ENCODE results near the gene RAPGEF2. TPM values are rescaled to one million over a fixed set of nuclear protein-coding genes. Genes with fewer than 3 reads are reported as not detected.
"Not testable (repeated sequence)": the region's sequence is repeated elsewhere in the genome, so short reads cannot be mapped to it uniquely, and the experiment has no call there.

The RAPGEF2 gene, protein sequence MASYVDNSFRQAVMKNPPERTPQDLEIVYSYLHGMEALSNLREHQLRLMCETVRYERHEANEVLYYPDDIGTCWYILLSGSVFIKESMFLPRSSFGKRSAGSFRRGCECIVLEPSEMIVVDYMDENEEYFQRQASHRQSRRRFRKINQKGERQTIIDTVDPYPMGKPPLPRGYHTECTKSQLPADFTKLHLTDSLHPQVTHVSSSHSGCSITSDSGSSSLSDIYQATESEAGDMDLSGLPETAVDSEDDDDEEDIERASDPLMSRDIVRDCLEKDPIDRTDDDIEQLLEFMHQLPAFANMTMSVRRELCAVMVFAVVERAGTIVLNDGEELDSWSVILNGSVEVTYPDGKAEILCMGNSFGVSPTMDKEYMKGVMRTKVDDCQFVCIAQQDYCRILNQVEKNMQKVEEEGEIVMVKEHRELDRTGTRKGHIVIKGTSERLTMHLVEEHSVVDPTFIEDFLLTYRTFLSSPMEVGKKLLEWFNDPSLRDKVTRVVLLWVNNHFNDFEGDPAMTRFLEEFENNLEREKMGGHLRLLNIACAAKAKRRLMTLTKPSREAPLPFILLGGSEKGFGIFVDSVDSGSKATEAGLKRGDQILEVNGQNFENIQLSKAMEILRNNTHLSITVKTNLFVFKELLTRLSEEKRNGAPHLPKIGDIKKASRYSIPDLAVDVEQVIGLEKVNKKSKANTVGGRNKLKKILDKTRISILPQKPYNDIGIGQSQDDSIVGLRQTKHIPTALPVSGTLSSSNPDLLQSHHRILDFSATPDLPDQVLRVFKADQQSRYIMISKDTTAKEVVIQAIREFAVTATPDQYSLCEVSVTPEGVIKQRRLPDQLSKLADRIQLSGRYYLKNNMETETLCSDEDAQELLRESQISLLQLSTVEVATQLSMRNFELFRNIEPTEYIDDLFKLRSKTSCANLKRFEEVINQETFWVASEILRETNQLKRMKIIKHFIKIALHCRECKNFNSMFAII (N-terminal part only)
- 57.9 TPM for total RNA-seq

DNA sequence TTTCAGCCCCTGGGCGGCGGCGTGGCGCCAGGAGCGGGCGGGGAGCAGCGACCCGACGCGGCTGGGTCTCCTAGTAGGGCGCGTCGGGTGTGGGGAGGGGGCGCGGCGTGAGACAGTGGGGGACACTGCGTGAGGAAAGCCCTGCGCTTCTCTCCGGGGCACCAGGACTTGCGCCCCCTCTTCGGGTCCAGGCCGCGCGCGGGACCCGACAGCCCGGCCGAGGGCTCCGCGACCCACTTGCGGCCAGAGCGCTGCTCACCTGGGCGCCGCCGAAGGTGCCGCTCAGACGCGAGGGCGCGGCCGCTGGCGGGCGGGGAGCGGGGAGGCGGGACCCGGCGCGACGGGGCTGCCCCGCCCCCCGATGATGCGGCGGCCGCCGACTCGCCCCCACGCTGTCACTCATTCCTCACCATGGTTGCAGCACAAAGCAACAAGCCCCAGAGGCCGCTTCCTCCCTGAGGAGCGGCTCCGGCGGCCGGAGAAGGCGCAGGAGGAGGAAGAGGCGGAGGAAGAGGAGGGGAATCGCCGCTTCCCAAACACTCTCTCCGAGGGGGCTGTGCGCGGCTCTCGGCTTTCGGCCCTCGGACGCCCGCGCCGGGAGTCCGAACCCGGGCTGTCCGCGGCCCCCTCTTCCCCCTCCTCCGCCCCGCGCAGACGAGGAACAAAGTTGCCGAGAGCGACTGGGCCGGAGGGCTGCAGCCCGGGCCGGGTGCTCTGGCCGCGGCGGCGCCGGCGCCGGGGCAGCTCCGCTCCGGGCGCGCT lies at the start of gene RAPGEF2:
Gene RAPGEF2, plus strand, starts transcription at position 458 of the 762 bp plus-strand sequence. CDS start 1,084 bp downstream, outside the sequence.
- peak within 1 kb of the TSS; percentile 83 for H3K4me3 ChIP-seq (ENCODE audit: low read length)
- peaks cover 32% of the 10 kb centered on the region for H3K4me1 ChIP-seq (ENCODE audit: insufficient read depth, low read length)
- H3K9me3 ChIP-seq (ENCODE audit: low read depth, low read length): no peaks in the 10 kb centered on the region

DNA sequence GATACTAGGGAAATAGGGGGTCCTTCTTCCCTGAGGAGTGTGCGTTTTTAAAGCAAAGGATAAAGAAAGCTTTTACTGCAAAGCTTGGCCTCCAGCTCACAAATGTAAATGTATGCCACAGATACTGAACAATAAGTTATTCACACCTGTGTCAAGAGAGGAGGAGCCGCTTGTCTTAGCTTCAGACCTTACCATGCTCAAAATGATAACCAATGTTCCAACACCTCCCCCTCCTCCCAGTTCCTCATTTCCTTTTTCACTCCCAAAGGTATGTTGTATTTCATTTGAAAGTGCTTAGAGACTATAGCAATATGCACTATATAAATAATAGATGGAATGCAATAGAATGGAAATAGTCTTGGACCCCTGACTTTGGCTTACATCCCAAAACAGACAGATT lies 47.0 kb upstream of the RAPGEF2 start:
- Histone ChIP-seq H3K4me3 (ENCODE audit: low read length) (no peak overlapping the region), H3K4me1 (ENCODE audit: insufficient read depth, low read length) (peaks cover 4% of the 10 kb centered on the region), H3K9me3 (ENCODE audit: low read depth, low read length) (no peaks in the 10 kb centered on the region), H3K27me3 (ENCODE audit: insufficient read depth, low read length) (no peaks in the 10 kb centered on the region)

More for the DNA sequence above, at the start of gene RAPGEF2:
- H3K27me3 ChIP-seq (ENCODE audit: insufficient read depth, low read length): peaks cover 4% of the 10 kb centered on the region

DNA sequence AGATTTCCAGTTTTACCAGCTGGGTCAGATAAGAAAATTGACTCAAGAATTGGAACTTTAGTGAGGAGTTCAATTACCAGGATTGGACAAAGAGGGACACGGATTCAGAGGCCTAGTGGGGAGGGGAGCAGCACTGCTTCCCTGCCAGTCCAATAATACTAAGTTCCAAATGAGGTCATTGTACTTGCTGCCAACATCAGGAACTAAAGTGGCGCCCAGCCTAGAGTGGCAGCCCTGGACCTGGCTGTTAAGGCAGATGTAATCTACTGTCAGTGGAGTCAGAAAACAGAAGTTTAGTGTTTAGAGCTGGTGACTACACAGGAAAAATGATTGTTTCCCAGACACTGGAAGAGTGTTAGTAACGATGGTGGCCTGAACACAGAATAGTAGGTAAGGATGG lies 42.7 kb upstream of the RAPGEF2 start:
- H3K4me3 ChIP-seq (ENCODE audit: low read length): no peak overlapping the region
- peaks cover 3% of the 10 kb centered on the region for H3K27me3 ChIP-seq (ENCODE audit: insufficient read depth, low read length)
- H3K9me3 ChIP-seq (ENCODE audit: low read depth, low read length): no peaks in the 10 kb centered on the region
- H3K4me1 ChIP-seq (ENCODE audit: insufficient read depth, low read length): no peaks in the 10 kb centered on the region

DNA sequence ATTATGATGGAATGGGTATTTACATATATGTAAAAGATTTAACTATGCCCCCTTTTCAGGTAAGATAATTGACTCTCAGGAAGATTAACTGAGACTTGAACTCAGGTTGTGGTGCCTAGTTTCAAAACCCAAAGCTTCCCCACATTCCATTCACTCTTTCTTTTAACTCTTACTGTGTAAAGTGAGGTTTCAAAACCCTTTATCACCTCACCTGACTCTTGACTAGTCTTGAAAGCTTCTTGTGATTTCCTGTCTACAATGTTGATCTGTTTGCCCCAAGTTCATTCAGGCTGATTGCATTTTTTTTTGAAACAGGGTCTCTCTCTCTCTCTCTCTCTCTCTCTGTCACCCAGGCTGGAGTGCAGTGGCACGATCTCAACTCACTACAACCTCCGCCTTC lies 40.5 kb upstream of the RAPGEF2 start:
- Histone ChIP-seq H3K9me3 (ENCODE audit: low read depth, low read length) (no peaks in the 10 kb centered on the region), H3K27me3 (ENCODE audit: insufficient read depth, low read length) (peaks cover 3% of the 10 kb centered on the region), H3K4me1 (ENCODE audit: insufficient read depth, low read length) (no peaks in the 10 kb centered on the region), H3K4me3 (ENCODE audit: low read length) (no peak overlapping the region)

DNA sequence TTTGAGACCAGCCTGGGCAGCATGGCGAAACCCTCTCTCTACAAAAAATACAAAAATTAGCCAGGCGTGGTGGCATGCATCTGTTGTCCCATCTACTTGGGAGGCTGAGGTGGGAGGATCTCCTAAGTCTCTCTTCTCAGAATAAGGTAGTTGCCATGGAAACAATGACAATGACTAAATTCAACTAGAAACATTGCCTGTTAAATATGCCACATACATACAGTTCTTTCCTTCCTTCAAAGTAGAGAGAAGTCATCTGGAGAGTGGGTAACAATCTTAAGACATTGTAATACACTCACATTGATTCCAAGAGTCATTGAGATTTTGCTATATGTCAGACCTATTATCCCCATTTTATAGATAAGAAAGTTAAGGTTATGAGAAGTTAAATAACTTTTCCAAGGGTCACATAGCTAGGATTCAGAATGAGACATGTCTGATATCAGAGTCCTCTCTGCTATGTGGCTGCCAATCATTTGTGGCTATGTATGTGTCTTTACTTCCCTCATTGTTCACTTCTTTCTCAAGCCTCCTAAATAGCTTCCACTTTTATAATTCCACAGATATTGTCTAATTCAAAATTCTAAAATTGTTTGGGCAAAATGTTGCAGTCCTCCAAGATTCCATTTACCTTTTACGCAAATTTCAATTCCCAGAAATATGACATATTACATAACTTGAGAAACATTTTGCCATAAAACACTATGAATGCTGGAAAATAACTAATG lies 37.2 kb upstream of the RAPGEF2 start:
- no peaks in the 10 kb centered on the region for H3K9me3 ChIP-seq (ENCODE audit: low read depth, low read length)
- no peaks in the 10 kb centered on the region for H3K4me1 ChIP-seq (ENCODE audit: insufficient read depth, low read length)
- peaks cover 3% of the 10 kb centered on the region for H3K27me3 ChIP-seq (ENCODE audit: insufficient read depth, low read length)
- H3K4me3 ChIP-seq (ENCODE audit: low read length): no peak overlapping the region

DNA sequence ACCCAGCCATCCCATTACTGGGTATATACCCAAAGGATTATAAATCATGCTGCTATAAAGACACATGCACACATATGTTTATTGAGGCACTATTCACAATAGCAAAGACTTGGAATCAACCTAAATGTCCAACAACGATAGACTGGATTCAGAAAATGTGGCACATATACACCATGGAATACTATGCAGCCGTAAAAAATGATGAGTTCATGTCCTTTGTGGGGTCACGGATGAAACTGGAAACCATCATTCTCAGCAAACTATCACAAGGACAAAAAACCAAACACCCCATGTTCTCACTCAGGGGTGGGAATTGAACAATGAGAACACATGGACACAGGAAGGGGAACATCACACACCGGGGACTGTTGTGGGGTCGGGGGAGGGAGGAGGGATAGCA lies 34.7 kb upstream of the RAPGEF2 start:
- H3K9me3 ChIP-seq (ENCODE audit: low read depth, low read length); H3K4me3 ChIP-seq (ENCODE audit: low read length); H3K27me3 ChIP-seq (ENCODE audit: insufficient read depth, low read length); H3K4me1 ChIP-seq (ENCODE audit: insufficient read depth, low read length): not testable (repeated sequence)

DNA sequence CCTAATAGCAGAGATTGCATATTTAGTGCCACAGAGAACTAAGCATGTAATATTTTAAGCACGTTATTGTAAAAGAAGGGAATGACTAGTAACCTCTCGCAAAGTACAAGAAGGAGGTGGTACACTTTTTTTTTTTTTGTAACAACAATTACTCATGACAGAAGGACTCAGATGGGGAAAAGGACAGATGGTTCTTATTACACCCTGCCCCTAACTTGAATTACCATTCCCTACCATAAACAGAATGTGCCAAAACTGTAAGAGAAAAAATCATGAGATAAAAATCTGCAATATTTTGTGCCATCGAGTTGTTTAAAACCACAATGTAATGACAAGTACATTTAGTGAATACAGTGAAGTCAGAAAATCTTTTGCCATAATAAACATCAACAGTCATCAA lies 33.0 kb upstream of the RAPGEF2 start:
- Histone ChIP-seq H3K4me1 (ENCODE audit: insufficient read depth, low read length) (no peaks in the 10 kb centered on the region), H3K4me3 (ENCODE audit: low read length) (no peak overlapping the region), H3K9me3 (ENCODE audit: low read depth, low read length) (no peaks in the 10 kb centered on the region), H3K27me3 (ENCODE audit: insufficient read depth, low read length) (peaks cover 3% of the 10 kb centered on the region)

DNA sequence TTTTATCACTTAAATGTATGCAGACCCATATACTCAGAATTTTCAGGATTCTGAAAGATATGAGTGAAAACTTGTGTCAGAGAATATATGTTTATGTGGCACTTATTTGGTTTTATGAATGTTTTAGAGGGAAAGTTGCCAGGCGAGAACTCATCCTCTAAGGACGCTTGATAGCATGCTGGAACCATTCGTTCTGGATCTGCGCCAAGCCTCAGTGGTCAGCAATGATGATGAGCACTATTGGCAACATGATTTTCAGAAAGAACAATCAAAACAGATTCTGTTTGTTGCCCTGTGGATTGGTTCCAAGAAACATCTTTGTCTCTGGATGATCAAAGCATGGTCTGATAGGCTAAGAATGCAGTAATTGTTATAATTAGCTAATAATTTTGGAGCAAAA lies 32.1 kb upstream of the RAPGEF2 start:
- H3K4me1 ChIP-seq (ENCODE audit: insufficient read depth, low read length): no peaks in the 10 kb centered on the region
- H3K4me3 ChIP-seq (ENCODE audit: low read length): no peak overlapping the region
- no peaks in the 10 kb centered on the region for H3K27me3 ChIP-seq (ENCODE audit: insufficient read depth, low read length)
- H3K9me3 ChIP-seq (ENCODE audit: low read depth, low read length): no peaks in the 10 kb centered on the region

DNA sequence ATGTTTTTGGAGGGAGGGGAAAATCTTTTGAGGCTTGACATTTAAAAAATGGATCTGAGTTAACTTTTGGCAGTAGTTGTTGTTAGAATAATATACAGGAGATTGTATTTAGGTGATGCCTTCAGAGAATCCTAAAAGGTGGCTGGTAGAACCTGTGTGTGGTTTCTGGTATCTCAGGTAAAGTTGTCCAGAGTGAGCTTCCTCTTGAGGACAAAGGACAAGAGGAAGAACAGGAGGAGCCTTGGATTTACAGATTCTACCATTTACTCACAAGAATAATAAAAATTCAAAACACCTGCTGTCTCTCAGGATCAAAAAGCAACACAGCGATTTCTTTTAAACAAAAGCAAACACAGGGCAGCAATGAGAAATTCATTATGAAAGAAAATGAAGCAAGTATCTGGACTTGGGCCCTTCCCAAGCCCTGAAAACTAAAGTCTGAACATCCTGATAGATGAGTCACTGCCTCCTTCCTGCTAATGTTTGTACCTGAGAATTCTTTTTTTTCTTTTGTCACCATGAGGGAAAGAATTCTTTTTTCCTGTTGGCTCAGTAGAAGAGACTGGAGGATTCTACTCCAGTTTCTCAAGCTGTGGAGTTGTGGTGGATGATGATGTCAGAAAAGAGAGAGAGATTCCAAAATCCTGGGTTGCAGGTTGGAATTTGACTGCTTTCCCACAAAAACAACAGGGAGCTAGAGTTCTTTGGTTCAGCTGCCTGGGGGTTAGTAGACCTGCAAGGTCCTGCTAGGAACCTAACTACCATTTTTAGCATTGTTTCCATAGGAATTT lies 31.5 kb upstream of the RAPGEF2 start:
- no peak overlapping the region for H3K4me3 ChIP-seq (ENCODE audit: low read length)
- H3K9me3 ChIP-seq (ENCODE audit: low read depth, low read length): no peaks in the 10 kb centered on the region
- no peaks in the 10 kb centered on the region for H3K4me1 ChIP-seq (ENCODE audit: insufficient read depth, low read length)
- H3K27me3 ChIP-seq (ENCODE audit: insufficient read depth, low read length): no peaks in the 10 kb centered on the region

DNA sequence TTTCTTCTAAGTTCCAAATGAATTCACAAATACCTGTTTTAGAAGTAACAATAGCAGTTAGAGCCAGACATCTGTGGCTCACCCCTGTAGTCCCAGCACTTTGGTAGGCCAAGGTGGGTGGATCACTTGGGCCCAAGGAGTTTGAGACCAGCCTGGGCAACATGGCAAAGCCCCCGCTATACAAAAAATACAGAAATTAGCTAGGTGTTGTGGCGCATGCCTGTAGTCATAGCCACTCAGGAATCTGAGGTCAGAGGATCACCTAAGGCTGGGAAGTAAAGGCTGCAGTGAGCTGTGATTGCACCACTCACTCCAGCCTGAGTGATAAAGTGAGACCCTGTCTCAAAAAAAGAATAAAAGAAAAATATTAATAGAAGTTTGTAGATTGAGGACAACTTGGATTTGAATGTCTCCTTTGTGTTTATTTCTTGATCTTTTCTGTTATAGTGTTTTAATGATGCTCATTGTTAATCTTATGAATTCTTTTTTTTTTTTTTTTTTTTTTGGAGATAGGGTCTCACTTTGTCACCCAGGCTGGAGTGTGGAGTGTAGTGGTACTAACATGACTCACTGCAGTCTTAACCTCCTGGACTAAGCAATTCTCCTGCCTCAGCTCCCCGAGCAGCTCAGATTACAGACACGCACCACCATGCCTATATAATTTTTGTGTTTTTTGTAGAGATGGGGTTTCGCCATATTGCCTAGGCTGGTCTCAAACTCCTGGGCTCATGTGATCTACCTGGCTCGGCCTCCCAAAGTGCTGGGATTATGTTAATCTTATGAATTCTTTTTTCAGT lies 30.7 kb upstream of the RAPGEF2 start:
- no peak overlapping the region for H3K4me3 ChIP-seq (ENCODE audit: low read length)
- no peaks in the 10 kb centered on the region for H3K27me3 ChIP-seq (ENCODE audit: insufficient read depth, low read length)
- H3K9me3 ChIP-seq (ENCODE audit: low read depth, low read length): no peaks in the 10 kb centered on the region
- H3K4me1 ChIP-seq (ENCODE audit: insufficient read depth, low read length): no peaks in the 10 kb centered on the region

DNA sequence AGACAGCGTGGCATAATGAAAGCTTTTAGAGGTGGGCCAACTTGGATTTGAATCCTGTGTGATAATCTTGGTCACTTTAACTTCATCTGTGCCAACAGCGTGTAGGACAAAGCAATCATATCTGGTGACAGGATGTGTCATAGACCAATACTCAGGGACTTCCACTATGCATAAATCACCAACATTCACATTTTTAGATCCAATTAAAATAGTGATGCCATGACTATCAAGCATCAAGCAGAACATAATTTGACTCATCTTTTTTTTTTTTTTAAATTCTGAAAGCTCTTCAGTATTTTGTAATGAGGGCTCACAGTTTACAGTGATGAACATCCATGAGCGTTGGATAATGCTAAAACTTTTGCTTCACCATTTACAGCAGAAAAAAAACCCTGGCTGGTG lies 27.3 kb upstream of the RAPGEF2 start:
- Histone ChIP-seq H3K4me3 (ENCODE audit: low read length) (no peak overlapping the region), H3K4me1 (ENCODE audit: insufficient read depth, low read length) (peaks cover 7% of the 10 kb centered on the region), H3K27me3 (ENCODE audit: insufficient read depth, low read length) (no peaks in the 10 kb centered on the region), H3K9me3 (ENCODE audit: low read depth, low read length) (no peaks in the 10 kb centered on the region)

DNA sequence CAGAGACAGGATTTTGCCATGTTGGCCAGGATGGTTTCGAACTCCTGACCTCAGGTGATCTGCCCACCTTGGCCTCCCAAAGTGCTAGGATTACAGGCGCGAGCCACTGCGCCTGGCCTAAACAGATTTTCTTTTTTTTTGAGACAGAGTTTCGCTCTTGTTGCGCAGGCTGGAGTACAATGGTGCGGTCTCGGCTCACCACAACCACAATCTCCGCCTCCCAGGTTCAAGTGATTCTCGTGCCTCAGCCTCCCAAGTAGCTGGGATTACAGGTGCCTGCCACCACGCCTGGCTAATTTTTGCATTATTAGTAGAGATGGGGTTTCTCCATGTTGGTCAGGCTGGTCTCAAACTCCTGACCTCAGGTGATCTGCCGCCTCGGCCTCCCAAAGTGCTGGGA lies 25.9 kb upstream of the RAPGEF2 start:
- not testable (repeated sequence) for H3K4me3 ChIP-seq (ENCODE audit: low read length); H3K27me3 ChIP-seq (ENCODE audit: insufficient read depth, low read length); H3K4me1 ChIP-seq (ENCODE audit: insufficient read depth, low read length); H3K9me3 ChIP-seq (ENCODE audit: low read depth, low read length)
